H1 (cell line): ENCODE measurements around the gene RHBG. TPM values are rescaled to one million over a fixed set of nuclear protein-coding genes. Genes with fewer than 3 reads are reported as not detected.

Experiments
- BCL11A ChIP-seq, 2 experiments: IDR thresholded peaks; one replicate each; pipeline ENCODE4 v1.6.1; 2011; ENCODE audit warnings: low read depth in 2 of 2, low read length in 2 of 2, mild to moderate bottlenecking in 2 of 2
- BRCA1 ChIP-seq: IDR thresholded peaks from 2 replicates; pipeline ENCODE4 v1.6.1; 2012; ENCODE audit warnings: low read depth, low read length, improper control_type of control experiment
- CEBPB ChIP-seq: IDR thresholded peaks from 2 replicates; pipeline ENCODE4 v1.6.1; 2012; ENCODE audit warnings: low read depth, low read length
- CHD1 ChIP-seq: IDR thresholded peaks from 2 replicates; pipeline ENCODE4 v1.6.1; 2012; ENCODE audit warnings: low read depth, low read length, improper control_type of control experiment
- CTBP2 ChIP-seq: IDR thresholded peaks from 2 replicates; pipeline ENCODE4 v1.7.0; 2011; ENCODE audit warnings: borderline replicate concordance, mild to moderate bottlenecking, moderate library complexity, mixed read lengths, low read length; ENCODE audit not compliant: insufficient read depth, insufficient read length
- CTCF ChIP-seq, 3 experiments: IDR thresholded peaks; 1 replicate in 2 of 3; 2 replicates in 1 of 3; pipeline versions ENCODE4 v1.5.1 to v1.6.1; 2011; ENCODE audit warnings: low read length in 3 of 3, mild to moderate bottlenecking in 3 of 3, inconsistent platforms in 2 of 3, low read depth in 1 of 3, moderate library complexity in 1 of 3; ENCODE audit not compliant: insufficient read depth in 1 of 3; ENCODE audit errors: control extremely low read depth in 1 of 3
- EZH2 ChIP-seq: fragments of 200-600 bp; sonication (generic); IDR thresholded peaks from 2 replicates; pipeline ENCODE4 v1.7.1; 2012; ENCODE audit warnings: low read depth, mild to moderate bottlenecking, moderate library complexity, low read length, inconsistent platforms; ENCODE audit not compliant: severe bottlenecking
- GABPA ChIP-seq: IDR thresholded peaks from 2 replicates; pipeline ENCODE4 v1.6.1; 2011; ENCODE audit warnings: mild to moderate bottlenecking, low read length, moderate library complexity, borderline replicate concordance; ENCODE audit not compliant: insufficient read depth
- KDM4A ChIP-seq: IDR thresholded peaks from one replicate; pipeline ENCODE4 v1.7.1; 2012; ENCODE audit warnings: low read depth, mild to moderate bottlenecking, moderate library complexity, low read length, inconsistent platforms; ENCODE audit not compliant: severe bottlenecking
- NANOG ChIP-seq: IDR thresholded peaks from 2 replicates; pipeline ENCODE4 v1.6.1; 2011; ENCODE audit warnings: low read length, low read depth, mild to moderate bottlenecking, inconsistent platforms; ENCODE audit not compliant: insufficient read depth, poor library complexity, severe bottlenecking
- PHF8 ChIP-seq: fragments of 200-600 bp; sonication (generic); conservative IDR thresholded peaks from 2 replicates; pipeline ENCODE4 v1.7.1; 2012; ENCODE audit warnings: low read depth, mild to moderate bottlenecking, inconsistent platforms, low read length, moderate library complexity
- POLR2A ChIP-seq, 2 experiments: IDR thresholded peaks; 1 replicate in 1 of 2; 2 replicates in 1 of 2; pipeline ENCODE4 v1.6.1; 2011; ENCODE audit warnings: low read depth in 2 of 2, low read length in 2 of 2, mild to moderate bottlenecking in 2 of 2; ENCODE audit errors: control extremely low read depth in 1 of 2
- RXRA ChIP-seq: IDR thresholded peaks from 2 replicates; pipeline ENCODE4 v1.6.1; 2011; ENCODE audit warnings: low read depth, mild to moderate bottlenecking, low read length, moderate library complexity; ENCODE audit not compliant: insufficient read depth
- SAP30 ChIP-seq: fragments of 300-600 bp; sonication (generic); IDR thresholded peaks from 2 replicates; pipeline ENCODE4 v1.7.1; 2012; ENCODE audit warnings: low read length, moderate library complexity, mild to moderate bottlenecking, inconsistent platforms; ENCODE audit not compliant: insufficient read depth, insufficient replicate concordance
- SRF ChIP-seq: IDR thresholded peaks from 2 replicates; pipeline ENCODE4 v1.6.1; 2011; ENCODE audit warnings: mild to moderate bottlenecking, low read depth, low read length, moderate library complexity
- SUZ12 ChIP-seq: fragments of 200-600 bp; sonication (generic); IDR thresholded peaks from 2 replicates; pipeline ENCODE4 v1.6.1; 2012; ENCODE audit warnings: mild to moderate bottlenecking, inconsistent platforms, low read length, moderate library complexity, mixed read lengths
- TAF7 ChIP-seq: optimal IDR thresholded peaks from 2 replicates; pipeline ENCODE3; 2011; ENCODE audit warnings: low read depth, mild to moderate bottlenecking, inconsistent platforms, low read length, moderate library complexity, borderline replicate concordance
- TCF12 ChIP-seq: IDR thresholded peaks from 2 replicates; pipeline ENCODE4 v1.6.1; 2011; ENCODE audit warnings: low read depth, mild to moderate bottlenecking, low read length
- ZNF274 ChIP-seq: IDR thresholded peaks from 2 replicates; pipeline ENCODE4 v1.7.0; 2012; ENCODE audit warnings: low read length, borderline replicate concordance; ENCODE audit errors: extremely low read depth
- polyA plus RNA-seq, 7 experiments: library from polyadenylated mRNA; depleted of rRNA in 3 of 7; stranded (reverse) in 5 of 7; unstranded in 2 of 7; fragments of >200 nt in 5 of 7; fragments of 200-250 nt in 2 of 7; gene quantifications; 1 replicate in 5 of 7; 2 replicates in 1 of 7; 4 replicates in 1 of 7; pipeline versions ENCODE4 v1.2.1 to v1.2.3, GENCODE V29; 2011 to 2013; ENCODE audit warnings: missing spikeins in 2 of 7, mixed read lengths in 2 of 7
- total RNA-seq: library from RNA; stranded (reverse); fragmentation: NEBNext Ultra II Directional; extraction: Animal tissue kit (Norgen Biotek cat#: 25700); gene quantifications from 2 replicates; pipeline ENCODE4 v1.2.1, GENCODE V29; 2021

RHBG gene
- total and polyA plus RNA-seq, 2 of the 8 experiments (the other 6 are each of a cell fraction or from before 2014, with no cell fraction given): 2.6 to 2.7 TPM

GRCh38 chr1:156421062-156421938, 52.3 kb downstream of the RHBG start (continued):
- TF ChIP-seq CEBPB: no peak
- no peak for TF ChIP-seq SRF
- TF ChIP-seq RXRA: no peak
- peak; percentile 63; the same call in 1 of the 2 replicates for TF ChIP-seq PHF8
- no peak for TF ChIP-seq TCF12
- no peak for TF ChIP-seq BCL11A (IDR thresholded peaks at IDR 0.05; ENCODE audit: low read depth in 2 of 2, low read length in 2 of 2)
- TF ChIP-seq POLR2A (IDR thresholded peaks at IDR 0.05; ENCODE audit: control extremely low read depth in 1 of 2, low read depth in 2 of 2, low read length in 2 of 2): peak; percentile 69 to 87
- no peak; the same call in 1 of the 2 replicates for TF ChIP-seq SUZ12
- TF ChIP-seq SAP30: no peak
- TF ChIP-seq EZH2: peak; percentile 58
- no peak for TF ChIP-seq ZNF274
- TF ChIP-seq KDM4A: peak; percentile 95
- no peak for TF ChIP-seq BRCA1
- no peak for TF ChIP-seq CHD1
- no peak for TF ChIP-seq CTBP2
- peak; percentile 65 for TF ChIP-seq TAF7
- no peak for TF ChIP-seq NANOG
- TF ChIP-seq GABPA: no peak
- no peak for TF ChIP-seq CTCF (IDR thresholded peaks at IDR 0.05; ENCODE audit: control extremely low read depth in 1 of 3, insufficient read depth in 1 of 3, low read depth in 1 of 3, low read length in 3 of 3)
